ENCODE results near the gene SCIN.
"Not testable (repeated sequence)": the region's sequence is repeated elsewhere in the genome, so short reads cannot be mapped to it uniquely, and the experiment has no call there.

The SCIN gene

GRCh38 chr7:12570534-12571461, at the start of gene SCIN:
Gene SCIN (plus strand): TSS chr7:12570720. CDS start chr7:12570787, 67 bp downstream.
- in situ Hi-C loops (cut with MboI; ENCODE audit: low sequenced_read_pairs): no loop called here

GRCh38 chr7:12524794-12525386, 45.6 kb upstream of the SCIN start:
- in situ Hi-C loops (cut with MboI; ENCODE audit: low sequenced_read_pairs): loop anchor here (10.0 to 25.0 kb wide), 2 partner anchors 100 to 737 kb away; no protein-coding TSS in a partner anchor

- in situ Hi-C loops (cut with MboI; ENCODE audit: low sequenced_read_pairs): loop anchor here (10.0 kb wide), 1 partner anchor 98 kb away; no protein-coding TSS in a partner anchor
Measured at GRCh38 chr7:12526693-12527092, 43.8 kb upstream of the SCIN start.

GRCh38 chr7:12527670-12528069, 42.9 kb upstream of the SCIN start:
- in situ Hi-C loops (cut with MboI; ENCODE audit: low sequenced_read_pairs): loop anchor here (10.0 kb wide), 1 partner anchor 97 kb away; no protein-coding TSS in a partner anchor

GRCh38 chr7:12529971-12530710, 40.4 kb upstream of the SCIN start:
- in situ Hi-C loops (cut with MboI; ENCODE audit: low sequenced_read_pairs): loop anchor here (10.0 kb wide), 1 partner anchor 95 kb away; no protein-coding TSS in a partner anchor

- in situ Hi-C loops (cut with MboI; ENCODE audit: low sequenced_read_pairs): no loop called here
Measured at GRCh38 chr7:12531784-12532183, 38.7 kb upstream of the SCIN start.

- in situ Hi-C loops (cut with MboI; ENCODE audit: low sequenced_read_pairs): no loop called here
Measured at GRCh38 chr7:12534046-12534445, 36.5 kb upstream of the SCIN start.

GRCh38 chr7:12539681-12540080, 30.8 kb upstream of the SCIN start:
- in situ Hi-C loops (cut with MboI; ENCODE audit: low sequenced_read_pairs): no loop called here

- in situ Hi-C loops (cut with MboI; ENCODE audit: low sequenced_read_pairs): no loop called here
Measured at GRCh38 chr7:12540850-12541249, 29.7 kb upstream of the SCIN start.

GRCh38 chr7:12543586-12543985, 26.9 kb upstream of the SCIN start:
- in situ Hi-C loops (cut with MboI; ENCODE audit: low sequenced_read_pairs): no loop called here

GRCh38 chr7:12549106-12549505, 21.4 kb upstream of the SCIN start:
- in situ Hi-C loops (cut with MboI; ENCODE audit: low sequenced_read_pairs): no loop called here

GRCh38 chr7:12550956-12551355, 19.6 kb upstream of the SCIN start:
- in situ Hi-C loops (cut with MboI; ENCODE audit: low sequenced_read_pairs): no loop called here

GRCh38 chr7:12552876-12553275, 17.6 kb upstream of the SCIN start:
- in situ Hi-C loops (cut with MboI; ENCODE audit: low sequenced_read_pairs): no loop called here

- in situ Hi-C loops (cut with MboI; ENCODE audit: low sequenced_read_pairs): no loop called here
Measured at GRCh38 chr7:12553416-12553815, 17.1 kb upstream of the SCIN start.

- in situ Hi-C loops (cut with MboI; ENCODE audit: low sequenced_read_pairs): no loop called here
Measured at GRCh38 chr7:12554351-12554750, 16.2 kb upstream of the SCIN start.

GRCh38 chr7:12554872-12555271, 15.6 kb upstream of the SCIN start:
- in situ Hi-C loops (cut with MboI; ENCODE audit: low sequenced_read_pairs): no loop called here

GRCh38 chr7:12555695-12556094, 14.8 kb upstream of the SCIN start:
- in situ Hi-C loops (cut with MboI; ENCODE audit: low sequenced_read_pairs): not testable (repeated sequence)

GRCh38 chr7:12556139-12556792, 14.3 kb upstream of the SCIN start:
- in situ Hi-C loops (cut with MboI; ENCODE audit: low sequenced_read_pairs): not testable (repeated sequence)

- in situ Hi-C loops (cut with MboI; ENCODE audit: low sequenced_read_pairs): no loop called here
Measured at GRCh38 chr7:12557282-12557681, 13.2 kb upstream of the SCIN start.

GRCh38 chr7:12564996-12565764, 5.3 kb upstream of the SCIN start:
- in situ Hi-C loops (cut with MboI; ENCODE audit: low sequenced_read_pairs): no loop called here
